ENCODE measurements around the gene CLEC3A.

DNA sequence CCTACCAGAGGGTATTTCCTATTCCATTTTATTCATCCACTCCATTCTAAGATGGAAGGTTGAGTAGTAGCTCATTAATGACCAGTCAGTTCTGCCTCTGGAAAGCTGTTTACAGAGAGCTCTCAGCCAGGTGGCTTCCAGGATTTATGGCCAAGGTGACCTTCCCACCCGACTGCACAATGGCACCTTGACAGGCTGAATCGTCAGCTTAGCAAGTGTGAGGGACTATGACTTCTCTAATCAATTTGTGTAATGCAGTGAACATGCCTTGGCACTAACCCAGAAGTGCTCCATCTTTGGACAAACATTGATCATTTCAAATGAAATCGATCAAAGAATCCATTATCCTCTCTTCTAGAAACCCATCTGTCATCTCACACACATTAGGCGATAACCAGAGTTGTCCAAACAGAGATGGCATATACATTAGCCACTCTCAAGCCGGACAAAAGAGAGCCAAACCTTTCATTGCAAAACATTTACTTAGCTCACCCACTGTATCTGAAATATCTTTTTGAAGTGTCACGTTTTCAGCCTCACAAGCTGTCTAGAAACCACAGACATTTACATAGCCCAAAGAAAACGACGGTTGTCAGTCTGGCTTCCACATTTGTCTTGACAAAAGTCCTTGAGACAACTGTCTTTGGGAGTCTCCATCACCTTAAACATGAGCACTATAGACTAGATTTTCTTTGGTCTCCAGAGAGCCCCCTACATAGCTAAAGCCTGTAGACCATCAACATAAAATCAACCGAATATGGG, 35.6 kb downstream of the CLEC3A start:
- no peak for TF ChIP-seq TAF1 (IDR thresholded peaks at IDR 0.05; ENCODE audit: low read depth)
- TF ChIP-seq, protein P1, sequence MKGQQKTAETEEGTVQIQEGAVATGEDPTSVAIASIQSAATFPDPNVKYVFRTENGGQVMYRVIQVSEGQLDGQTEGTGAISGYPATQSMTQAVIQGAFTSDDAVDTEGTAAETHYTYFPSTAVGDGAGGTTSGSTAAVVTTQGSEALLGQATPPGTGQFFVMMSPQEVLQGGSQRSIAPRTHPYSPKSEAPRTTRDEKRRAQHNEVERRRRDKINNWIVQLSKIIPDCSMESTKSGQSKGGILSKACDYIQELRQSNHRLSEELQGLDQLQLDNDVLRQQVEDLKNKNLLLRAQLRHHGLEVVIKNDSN (IDR thresholded peaks at IDR 0.05), result no peak

Data from Ishikawa (cell line).